NCI-H748 treated with DMSO at 0.1 percent for 48 hours (cell line): ENCODE measurements around the gene OR52E4.

Experiments used
- DNase-seq: peaks from one replicate; lab custom pipeline; 2025; lab: John Stamatoyannopoulos, UW

OR52E4 gene

GRCh38 chr11:5929571-5930368, 49.3 kb downstream of the OR52E4 start:
- DNase-seq = peak; percentile 73

DNA sequence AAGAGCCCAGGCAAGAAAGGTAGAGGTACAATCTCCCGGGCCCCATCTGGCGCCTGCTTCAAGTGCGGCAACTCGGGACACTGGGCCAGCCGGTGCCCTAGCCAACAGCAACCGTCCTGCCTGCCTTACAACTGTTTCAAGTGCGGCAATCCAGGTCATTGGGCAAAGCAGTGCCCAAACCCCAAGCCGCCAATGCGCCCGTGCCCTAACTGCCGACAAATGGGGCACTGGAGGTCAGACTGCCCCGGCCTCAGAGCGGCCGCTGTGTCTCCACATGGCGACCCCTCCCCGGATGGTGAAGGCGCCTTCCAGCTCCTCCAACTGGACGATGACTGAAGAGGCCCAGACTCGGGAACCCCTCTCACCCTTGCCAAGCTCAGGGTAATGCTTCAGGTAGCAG, 50.2 kb downstream of the OR52E4 start:
- DNase-seq = no peak

GRCh38 chr11:5931061-5931460, 50.6 kb downstream of the OR52E4 start:
- no peak for DNase-seq

DNA sequence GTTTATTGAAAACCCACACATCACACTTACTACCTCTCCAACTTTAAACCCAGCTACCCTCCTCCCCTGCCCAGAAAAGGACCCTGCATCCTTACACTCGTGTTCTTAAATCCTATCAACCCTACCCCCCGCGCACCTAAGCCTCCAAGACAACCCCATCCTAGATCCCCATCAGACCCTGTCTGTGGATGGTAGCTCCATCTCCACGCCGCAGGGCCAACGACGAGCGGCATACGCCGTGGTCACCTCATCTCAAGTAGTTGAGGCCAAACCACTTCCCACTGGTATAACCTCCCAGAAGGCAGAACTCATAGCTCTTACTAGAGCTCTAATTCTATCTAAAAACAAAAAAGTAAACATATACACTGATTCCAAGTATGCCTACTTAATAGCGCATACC, 52.2 kb downstream of the OR52E4 start:
- no peak for DNase-seq

GRCh38 chr11:5933116-5933515, 52.7 kb downstream of the OR52E4 start:
- DNase-seq = no peak
